HepG2 (cell line): ENCODE measurements around the gene TMEM100. TPM values are rescaled to one million over a fixed set of nuclear protein-coding genes. Genes with fewer than 3 reads are reported as not detected.
A peak's percentile ranks its signal among the peaks of the same experiment; 100 is the strongest.

Experiments
- CBX1 ChIP-seq: IDR thresholded peaks from one replicate; pipeline ENCODE4 v1.6.1; 2016; ENCODE audit warnings: antibody characterized with exemption, low read depth
- HDAC6 ChIP-seq: fragments of 200-600 bp; sonication (generic); IDR thresholded peaks from 2 replicates; pipeline ENCODE4 v1.7.0; 2017; ENCODE audit warnings: mild to moderate bottlenecking, antibody characterized with exemption, low read length, low read depth
- HNF1B ChIP-seq: sonication (generic); formaldehyde crosslinking; IDR thresholded peaks from 2 replicates; pipeline ENCODE4 v1.5.1; 2020; ENCODE audit warnings: mild to moderate bottlenecking, moderate library complexity, missing genetic modification reagents
- HNRNPLL ChIP-seq: fragments of 200-400 bp; formaldehyde crosslinking; IDR thresholded peaks from 2 replicates; pipeline ENCODE4 v1.6.1; 2017; ENCODE audit warnings: mild to moderate bottlenecking, low read depth, low read length; ENCODE audit not compliant: poor library complexity, severe bottlenecking
- KAT8 ChIP-seq: IDR thresholded peaks from 2 replicates; pipeline ENCODE4 v1.6.1; 2016; ENCODE audit warnings: missing genetic modification reagents, missing compliant biosample characterization
- MED13 ChIP-seq: sonication (generic); formaldehyde crosslinking; IDR thresholded peaks from 2 replicates; pipeline ENCODE4 v1.5.0; 2020; ENCODE audit warnings: missing genetic modification reagents
- MLLT10 ChIP-seq: sonication (generic); formaldehyde crosslinking; IDR thresholded peaks from 2 replicates; pipeline ENCODE4 v1.4.0; 2020; ENCODE audit warnings: missing genetic modification reagents
- MXI1 ChIP-seq: IDR thresholded peaks from 3 replicates; pipeline ENCODE4 v1.6.1; 2012; ENCODE audit warnings: low read depth, low read length, inconsistent platforms, borderline replicate concordance
- PCBP2 ChIP-seq: fragments of 200-400 bp; formaldehyde crosslinking; optimal IDR thresholded peaks from 2 replicates; pipeline ENCODE3; 2018; ENCODE audit warnings: low read length, low read depth; ENCODE audit not compliant: poor library complexity, severe bottlenecking
- RNF2 ChIP-seq: fragments of 450-650 bp; conservative IDR thresholded peaks from 2 replicates; pipeline ENCODE4 v1.6.1; 2016; ENCODE audit warnings: low read depth
- SIN3A ChIP-seq: IDR thresholded peaks from 2 replicates; pipeline ENCODE4 v1.6.1; 2011; ENCODE audit warnings: low read depth, mild to moderate bottlenecking, control low read depth, low read length, borderline replicate concordance
- SRSF1 ChIP-seq: fragments of 200-400 bp; formaldehyde crosslinking; optimal IDR thresholded peaks from 2 replicates; pipeline ENCODE3; 2017; ENCODE audit warnings: mild to moderate bottlenecking, low read depth, low read length, moderate library complexity
- TAF1 ChIP-seq: sonication (generic); formaldehyde crosslinking; IDR thresholded peaks from 2 replicates; pipeline ENCODE4 v1.4.0; 2020; ENCODE audit warnings: missing genetic modification reagents
- TARDBP ChIP-seq: sonication (generic); formaldehyde crosslinking; IDR thresholded peaks from 2 replicates; pipeline ENCODE4 v1.8.0; 2022; ENCODE audit warnings: mild to moderate bottlenecking, missing genetic modification reagents
- TBX2 ChIP-seq: sonication (generic); formaldehyde crosslinking; IDR thresholded peaks from 2 replicates; pipeline ENCODE4 v1.5.0; 2020; ENCODE audit warnings: missing genetic modification reagents, mild to moderate bottlenecking, borderline replicate concordance
- TOE1 ChIP-seq: sonication (generic); formaldehyde crosslinking; IDR thresholded peaks from 2 replicates; pipeline ENCODE4 v1.4.0; 2020; ENCODE audit warnings: mild to moderate bottlenecking, missing genetic modification reagents
- ZIK1 ChIP-seq: sonication (generic); formaldehyde crosslinking; IDR thresholded peaks from 2 replicates; pipeline ENCODE4 v1.5.0; 2020; ENCODE audit warnings: mild to moderate bottlenecking, low read depth, missing genetic modification reagents, borderline replicate concordance
- ZNF142 ChIP-seq: sonication (generic); formaldehyde crosslinking; IDR thresholded peaks from 2 replicates; pipeline ENCODE4 v1.4.0; 2020; ENCODE audit warnings: missing genetic modification reagents
- ZNF143 ChIP-seq: sonication (generic); formaldehyde crosslinking; IDR thresholded peaks from 2 replicates; pipeline ENCODE4 v1.4.0; 2020; ENCODE audit warnings: missing genetic modification reagents
- ZNF253 ChIP-seq: sonication (generic); formaldehyde crosslinking; IDR thresholded peaks from 2 replicates; pipeline ENCODE4 v1.8.0; 2022; ENCODE audit warnings: mild to moderate bottlenecking, missing genetic modification reagents, borderline replicate concordance
- ZNF557 ChIP-seq: sonication (generic); formaldehyde crosslinking; IDR thresholded peaks from 2 replicates; pipeline ENCODE4 v1.4.0; 2020; ENCODE audit warnings: missing genetic modification reagents
- ZNF737 ChIP-seq: sonication (generic); formaldehyde crosslinking; IDR thresholded peaks from 2 replicates; pipeline ENCODE4 v1.5.0; 2020; ENCODE audit warnings: missing genetic modification reagents, mild to moderate bottlenecking, borderline replicate concordance
- ZSCAN31 ChIP-seq: sonication (generic); formaldehyde crosslinking; IDR thresholded peaks from 2 replicates; pipeline ENCODE4 v1.5.0; 2020; ENCODE audit warnings: low read depth, mild to moderate bottlenecking, missing genetic modification reagents
- polyA plus RNA-seq, 8 experiments: library from polyadenylated mRNA; depleted of rRNA in 3 of 8; stranded (reverse) in 7 of 8; unstranded in 1 of 8; fragments of >200 nt; fragmentation: Illumina TruSeq in 4 of 8; extraction: Trizol in 4 of 8; gene quantifications; 2 replicates each; pipeline versions ENCODE4 v1.2.1 to v1.2.3, GENCODE V29; 2011 to 2016; ENCODE audit warnings: low read depth in 4 of 8, missing spikeins in 1 of 8, mixed read lengths in 1 of 8; ENCODE audit not compliant: insufficient read depth in 1 of 8
- total RNA-seq, 5 experiments: library from RNA; depleted of rRNA; stranded (reverse); fragments of >200 nt; fragmentation: Illumina TruSeq; extraction: Trizol; gene quantifications; 2 replicates each; pipeline ENCODE4 v1.2.3, GENCODE V29; 2016; ENCODE audit warnings: low read depth in 1 of 5

Gene TMEM100
- total and polyA plus RNA-seq, 2 of the 13 experiments (the other 11 are each of a cell fraction or from before 2014, with no cell fraction given) = not detected

GRCh38 chr17:55750750-55751657 lies 28.3 kb upstream of the TMEM100 start, which contains the start of gene PCTP (continued):
- peak; percentile 92 for TF ChIP-seq HNF1B (CRISPR knock-in tag)
- TF ChIP-seq TARDBP (CRISPR knock-in tag) = peak; percentile 38; the same call in 1 of the 2 replicates
- peak; percentile 97 for TF ChIP-seq SRSF1
- 0 out of 2 replicates have a peak, but pooled peaks have one; percentile 69 for TF ChIP-seq TOE1 (CRISPR knock-in tag)
- TF ChIP-seq SIN3A = peak; percentile 38; the same call in 1 of the 2 replicates
- no peak for TF ChIP-seq PCBP2
- no peak for TF ChIP-seq CBX1
- no peak for TF ChIP-seq HDAC6
- TF ChIP-seq ZSCAN31 (CRISPR knock-in tag) = peak; percentile 91
- TF ChIP-seq ZNF253 (CRISPR knock-in tag) = peak; percentile 88; the same call in 1 of the 2 replicates
- TF ChIP-seq TAF1 (CRISPR knock-in tag) = peak; percentile 94
- peak; percentile 92 for TF ChIP-seq HNRNPLL
- TF ChIP-seq ZIK1 = no peak
- TF ChIP-seq ZNF737 = no peak; the same call in 1 of the 2 replicates
- TF ChIP-seq RNF2 = 0 out of 2 replicates have a peak, but pooled peaks have one; percentile 40
- TF ChIP-seq KAT8 = peak; percentile 95
- TF ChIP-seq MED13 = peak; percentile 81; the same call in 1 of the 2 replicates
- TF ChIP-seq MXI1 = peak; percentile 39; the same call in 1 of the 3 replicates
- peak; percentile 58; the same call in 1 of the 2 replicates for TF ChIP-seq ZNF557 (CRISPR knock-in tag)
- peak; percentile 78 for TF ChIP-seq ZNF142 (CRISPR knock-in tag)
- peak; percentile 81 for TF ChIP-seq TBX2 (CRISPR knock-in tag)
- TF ChIP-seq MLLT10 (CRISPR knock-in tag) = no peak
- TF ChIP-seq ZNF143 (CRISPR knock-in tag) = peak; percentile 11; the same call in 1 of the 2 replicates
